Breast epithelium (tissue), 4 donors: ENCODE data around the gene CACNA2D3. TPM values are rescaled to one million over a fixed set of nuclear protein-coding genes. Genes with fewer than 3 reads are reported as not detected.

Experiments used
- DNase-seq, 2 donors: peaks; one replicate each; pipeline ENCODE4 v3.0.0-alpha.2; 2019; ENCODE audit warnings: low spot score in 2 of 2
- H3K27ac ChIP-seq, 2 donors: fragments of 200-600 bp; sonication (generic) in 1 of 2; one replicate each; pipeline ENCODE4 v1.5.1; 2016 to 2019; ENCODE audit warnings: mild to moderate bottlenecking in 1 of 2
- H3K27me3 ChIP-seq, 2 donors: fragments of 200-600 bp; sonication (generic) in 1 of 2; one replicate each; pipeline versions ENCODE4 v1.5.1 to v1.6.0; 2017 to 2019; ENCODE audit warnings: control low read depth in 1 of 2, mild to moderate bottlenecking in 1 of 2
- H3K36me3 ChIP-seq: fragments of 200-600 bp; one replicate; pipeline ENCODE4 v1.5.1; 2019
- H3K4me1 ChIP-seq, 2 donors: fragments of 200-600 bp; sonication (generic); one replicate each; pipeline ENCODE4 v1.5.1; 2016 to 2019; ENCODE audit warnings: control low read depth in 1 of 2
- H3K4me3 ChIP-seq, 3 donors: fragments of 200-600 bp; sonication (generic); 1 replicate in 2 of 3; 2 replicates in 1 of 3; pipeline ENCODE4 v1.5.1; 2016 to 2019; ENCODE audit warnings: mild to moderate bottlenecking in 3 of 3, moderate library complexity in 2 of 3
- H3K9me3 ChIP-seq, 2 donors: fragments of 200-600 bp; sonication (generic) in 1 of 2; one replicate each; pipeline ENCODE4 v1.5.1; 2016 to 2019; ENCODE audit warnings: control low read depth in 1 of 2
- POLR2A ChIP-seq: fragments of 450-650 bp; IDR thresholded peaks from one replicate; pipeline ENCODE4 v1.6.1; 2016; ENCODE audit warnings: antibody characterized with exemption, mild to moderate bottlenecking, moderate library complexity
- POLR2AphosphoS5 ChIP-seq, 3 donors: sonication (generic); formaldehyde crosslinking; IDR thresholded peaks; one replicate each; pipeline ENCODE4 v1.6.1; 2017; ENCODE audit warnings: antibody characterized with exemption in 3 of 3
- intact Hi-C: fragments of 100-400 bp; cut with DNase I; formaldehyde crosslinking; loops from one replicate; pipeline ENCODE4 v1.15.1; 2023; ENCODE audit warnings: low total_unique reads
- total RNA-seq, 3 donors: library from RNA; depleted of rRNA; stranded (reverse); fragments of >200 nt; gene quantifications; one replicate each; pipeline ENCODE4 v1.1.0, GENCODE V29; 2016
- TF ChIP-seq, protein P1 (sequence below), 3 donors: fragments of 450-650 bp; IDR thresholded peaks; one replicate each; pipeline ENCODE4 v1.5.1; 2016 to 2017; ENCODE audit warnings: antibody characterized with exemption in 3 of 3, mild to moderate bottlenecking in 3 of 3, moderate library complexity in 3 of 3

The CACNA2D3 gene
- total RNA-seq, 3 donors from 2014 or later, result 0.59 to 3.4 (median 2.3) TPM

GRCh38 chr3:54126551-54126950 lies 4.2 kb downstream of the CACNA2D3 start:
- intact Hi-C loops, result no loop called here

DNA sequence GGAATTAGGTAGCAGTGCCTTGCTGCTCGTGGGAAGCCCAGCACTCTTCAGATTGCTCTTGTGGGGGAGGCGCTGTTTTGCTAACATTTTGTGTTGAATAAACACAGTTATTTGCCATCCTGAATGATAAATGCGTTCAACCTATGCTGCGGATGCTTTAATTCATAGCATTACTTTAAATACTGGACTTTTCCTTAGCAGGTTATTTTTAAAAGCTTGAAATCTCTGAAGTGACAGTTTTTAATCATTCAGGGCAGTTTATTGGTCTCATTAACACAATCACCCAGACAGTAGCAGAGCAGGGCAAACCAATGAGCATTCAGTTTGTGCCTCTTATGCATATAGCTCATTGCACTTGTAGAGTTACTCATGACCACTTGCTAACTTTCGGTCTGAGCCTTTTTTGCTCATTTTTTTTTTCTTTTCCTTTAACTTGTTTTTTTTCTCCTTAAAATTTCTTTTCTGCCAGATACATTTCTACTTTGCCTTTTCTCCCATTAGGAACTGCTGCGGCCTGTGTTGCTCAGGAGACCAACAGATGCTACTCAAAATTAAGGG lies 5.2 kb downstream of the CACNA2D3 start:
- DNase-seq, result no peak
- intact Hi-C loops, result no loop called here
- Histone ChIP-seq H3K36me3 (no peaks in the 10 kb centered on the region), H3K27me3 (peaks cover 0 to 7% of the 10 kb centered on the region in 2 donors), H3K4me3 (no peak overlapping the region), H3K4me1 (no peaks in the 10 kb centered on the region), H3K27ac (no peak overlapping the region), H3K9me3 (no peaks in the 10 kb centered on the region)
- TF ChIP-seq POLR2A (no peak), POLR2AphosphoS5 (IDR thresholded peaks at IDR 0.05) (no peak)
- TF ChIP-seq, protein P1, sequence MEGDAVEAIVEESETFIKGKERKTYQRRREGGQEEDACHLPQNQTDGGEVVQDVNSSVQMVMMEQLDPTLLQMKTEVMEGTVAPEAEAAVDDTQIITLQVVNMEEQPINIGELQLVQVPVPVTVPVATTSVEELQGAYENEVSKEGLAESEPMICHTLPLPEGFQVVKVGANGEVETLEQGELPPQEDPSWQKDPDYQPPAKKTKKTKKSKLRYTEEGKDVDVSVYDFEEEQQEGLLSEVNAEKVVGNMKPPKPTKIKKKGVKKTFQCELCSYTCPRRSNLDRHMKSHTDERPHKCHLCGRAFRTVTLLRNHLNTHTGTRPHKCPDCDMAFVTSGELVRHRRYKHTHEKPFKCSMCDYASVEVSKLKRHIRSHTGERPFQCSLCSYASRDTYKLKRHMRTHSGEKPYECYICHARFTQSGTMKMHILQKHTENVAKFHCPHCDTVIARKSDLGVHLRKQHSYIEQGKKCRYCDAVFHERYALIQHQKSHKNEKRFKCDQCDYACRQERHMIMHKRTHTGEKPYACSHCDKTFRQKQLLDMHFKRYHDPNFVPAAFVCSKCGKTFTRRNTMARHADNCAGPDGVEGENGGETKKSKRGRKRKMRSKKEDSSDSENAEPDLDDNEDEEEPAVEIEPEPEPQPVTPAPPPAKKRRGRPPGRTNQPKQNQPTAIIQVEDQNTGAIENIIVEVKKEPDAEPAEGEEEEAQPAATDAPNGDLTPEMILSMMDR (IDR thresholded peaks at IDR 0.05), result no peak

More at GRCh38 chr3:54126551-54126950, 4.2 kb downstream of the CACNA2D3 start:
- Histone ChIP-seq H3K4me1 (peaks cover 0 to 1% of the 10 kb centered on the region in 2 donors), H3K36me3 (no peaks in the 10 kb centered on the region), H3K27me3 (peaks cover 5 to 14% of the 10 kb centered on the region in 2 donors), H3K27ac (no peak overlapping the region), H3K9me3 (no peaks in the 10 kb centered on the region), H3K4me3 (no peak overlapping the region)
- DNase-seq, result no peak
- TF ChIP-seq POLR2AphosphoS5 (IDR thresholded peaks at IDR 0.05) (no peak), POLR2A (no peak)
- TF ChIP-seq, protein P1 (IDR thresholded peaks at IDR 0.05), result no peak

DNA sequence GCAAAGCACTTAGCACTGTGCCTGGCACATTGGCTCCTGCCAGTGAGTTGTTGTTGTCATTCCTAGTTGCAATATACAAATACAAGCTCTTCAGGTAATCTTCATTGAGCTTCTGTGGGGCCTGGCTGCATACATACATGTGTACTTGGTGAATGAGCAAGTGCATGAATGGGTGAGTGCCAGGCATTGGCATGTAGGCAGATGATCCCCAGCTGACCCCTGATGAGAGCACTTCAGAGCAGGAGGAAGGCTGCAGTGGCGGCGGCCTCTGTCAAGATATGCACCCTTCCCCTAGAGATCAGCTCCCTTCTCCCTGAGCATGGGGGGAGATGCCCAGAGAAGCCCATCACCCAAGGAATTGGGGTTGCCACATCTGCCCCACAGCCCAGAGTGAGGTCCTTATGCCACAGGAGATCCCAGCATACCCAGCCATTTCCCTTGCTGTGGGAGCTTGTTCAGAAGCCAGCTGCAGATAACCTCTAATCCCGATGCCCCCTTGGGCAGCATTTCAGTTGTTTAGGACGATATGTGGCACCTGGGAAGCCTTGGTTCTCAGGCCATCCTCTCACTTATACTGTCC lies 8.8 kb downstream of the CACNA2D3 start:
- Histone ChIP-seq H3K27me3 (peaks cover 0 to 3% of the 10 kb centered on the region in 2 donors), H3K27ac (no peak overlapping the region), H3K9me3 (no peaks in the 10 kb centered on the region), H3K36me3 (no peaks in the 10 kb centered on the region), H3K4me3 (no peak overlapping the region), H3K4me1 (no peaks in the 10 kb centered on the region)
- intact Hi-C loops, result no loop called here
- no peak for DNase-seq
- TF ChIP-seq POLR2AphosphoS5 (IDR thresholded peaks at IDR 0.05) (no peak), POLR2A (no peak)
- TF ChIP-seq, protein P1 (IDR thresholded peaks at IDR 0.05), result no peak

DNA sequence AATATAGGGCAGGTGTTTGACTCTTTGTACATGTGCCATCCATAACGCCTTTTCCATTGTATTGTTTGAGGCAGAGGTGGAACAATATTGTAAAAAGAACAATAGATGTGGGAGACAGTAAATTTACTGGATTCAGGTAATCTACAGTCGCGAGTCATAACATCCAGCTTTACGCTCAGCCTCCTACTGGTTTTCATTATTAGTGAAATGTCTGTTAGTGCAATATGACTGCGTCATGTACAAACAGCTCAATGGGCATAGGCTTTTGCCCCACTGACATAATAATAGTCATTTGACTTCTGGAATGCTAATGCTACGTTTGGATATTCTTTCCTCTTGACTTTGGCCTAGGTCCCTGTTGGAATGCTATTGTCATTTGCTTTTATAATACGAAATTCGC lies 9.5 kb downstream of the CACNA2D3 start:
- TF ChIP-seq, protein P1 (IDR thresholded peaks at IDR 0.05), result no peak
- TF ChIP-seq POLR2A (no peak), POLR2AphosphoS5 (IDR thresholded peaks at IDR 0.05) (no peak)
- intact Hi-C loops, result no loop called here
- H3K27ac ChIP-seq, result no peak overlapping the region

DNA sequence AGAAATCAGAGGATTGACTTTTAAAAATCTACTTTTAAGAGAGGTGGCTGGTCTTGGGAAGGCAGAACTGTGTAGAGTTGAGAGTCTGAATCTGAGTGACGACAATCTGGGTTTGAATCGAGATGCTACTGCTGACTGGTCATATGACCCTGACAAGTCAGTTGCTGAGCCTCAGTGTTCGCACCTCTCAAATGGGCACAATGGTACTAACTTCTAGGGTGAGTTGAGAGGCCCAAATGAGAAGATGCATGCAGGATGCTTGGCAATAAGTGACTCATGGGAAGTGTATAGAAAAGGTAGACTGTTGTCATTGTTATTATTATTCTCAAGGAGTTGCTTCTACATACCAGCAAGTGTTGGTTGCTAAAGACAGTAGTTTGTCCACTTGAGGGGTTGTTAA lies 10.3 kb downstream of the CACNA2D3 start:
- no peaks in the 10 kb centered on the region for H3K9me3 ChIP-seq
- no peak overlapping the region for H3K4me3 ChIP-seq
- no peak for DNase-seq
- H3K36me3 ChIP-seq, result no peaks in the 10 kb centered on the region
- H3K4me1 ChIP-seq, result no peaks in the 10 kb centered on the region
- TF ChIP-seq POLR2AphosphoS5 (IDR thresholded peaks at IDR 0.05), result no peak
- TF ChIP-seq, protein P1 (IDR thresholded peaks at IDR 0.05), result no peak
- TF ChIP-seq POLR2A, result no peak
- intact Hi-C loops, result no loop called here
- H3K27me3 ChIP-seq, result no peaks in the 10 kb centered on the region
- H3K27ac ChIP-seq, result no peak overlapping the region

More for the DNA sequence above, 9.5 kb downstream of the CACNA2D3 start:
- no peak for DNase-seq
- Histone ChIP-seq H3K36me3 (no peaks in the 10 kb centered on the region), H3K4me3 (no peak overlapping the region), H3K27me3 (no peaks in the 10 kb centered on the region), H3K4me1 (no peaks in the 10 kb centered on the region), H3K9me3 (no peaks in the 10 kb centered on the region)
